Measurements from ENCODE around the gene DGKA.

The DGKA gene

GRCh38 chr12:55946553-55946952 is 15.6 kb downstream of the DGKA start:
- Histone ChIP-seq H3K4me1 (ENCODE audit: control insufficient read depth in 1 of 2, insufficient read depth in 2 of 2, low read length in 2 of 2) (no peaks in the 10 kb centered on the region), H3K9me3 (ENCODE audit: control insufficient read depth in 1 of 2, low read length in 2 of 2) (no peaks in the 10 kb centered on the region), H3K36me3 (ENCODE audit: control insufficient read depth in 1 of 2, insufficient read depth in 2 of 2, low read length in 2 of 2) (peaks cover 18 to 32% of the 10 kb centered on the region in 2 donors), H3K27ac (ENCODE audit: low read length) (no peak overlapping the region), H3K27me3 (ENCODE audit: low read depth, low read length) (no peaks in the 10 kb centered on the region), H3K4me3 (ENCODE audit: low read depth in 1 of 2, low read length in 2 of 2) (no peak overlapping the region)

- peaks cover 25 to 32% of the 10 kb centered on the region in 2 donors for H3K36me3 ChIP-seq (ENCODE audit: control insufficient read depth in 1 of 2, insufficient read depth in 2 of 2, low read length in 2 of 2)
- H3K27me3 ChIP-seq (ENCODE audit: low read depth, low read length): no peaks in the 10 kb centered on the region
- no peak overlapping the region for H3K4me3 ChIP-seq (ENCODE audit: low read depth in 1 of 2, low read length in 2 of 2)
- no peaks in the 10 kb centered on the region for H3K9me3 ChIP-seq (ENCODE audit: control insufficient read depth in 1 of 2, low read length in 2 of 2)
- no peaks in the 10 kb centered on the region for H3K4me1 ChIP-seq (ENCODE audit: control insufficient read depth in 1 of 2, insufficient read depth in 2 of 2, low read length in 2 of 2)
- no peak overlapping the region for H3K27ac ChIP-seq (ENCODE audit: low read length)
Measured at GRCh38 chr12:55955344-55955743, 24.4 kb downstream of the DGKA start.

- Histone ChIP-seq H3K36me3 (ENCODE audit: control insufficient read depth in 1 of 2, insufficient read depth in 2 of 2, low read length in 2 of 2) (peaks cover 25 to 31% of the 10 kb centered on the region in 2 donors), H3K27me3 (ENCODE audit: low read depth, low read length) (no peaks in the 10 kb centered on the region), H3K4me1 (ENCODE audit: control insufficient read depth in 1 of 2, insufficient read depth in 2 of 2, low read length in 2 of 2) (no peaks in the 10 kb centered on the region), H3K4me3 (ENCODE audit: low read depth in 1 of 2, low read length in 2 of 2) (no peak overlapping the region), H3K9me3 (ENCODE audit: control insufficient read depth in 1 of 2, low read length in 2 of 2) (no peaks in the 10 kb centered on the region), H3K27ac (ENCODE audit: low read length) (no peak overlapping the region)
Measured at GRCh38 chr12:55955800-55956508, 25.0 kb downstream of the DGKA start.

- no peak overlapping the region for H3K4me3 ChIP-seq (ENCODE audit: low read depth in 1 of 2, low read length in 2 of 2)
- H3K27ac ChIP-seq (ENCODE audit: low read length): no peak overlapping the region
- peaks cover 11 to 18% of the 10 kb centered on the region in 2 donors for H3K36me3 ChIP-seq (ENCODE audit: control insufficient read depth in 1 of 2, insufficient read depth in 2 of 2, low read length in 2 of 2)
- no peaks in the 10 kb centered on the region for H3K27me3 ChIP-seq (ENCODE audit: low read depth, low read length)
- no peaks in the 10 kb centered on the region for H3K4me1 ChIP-seq (ENCODE audit: control insufficient read depth in 1 of 2, insufficient read depth in 2 of 2, low read length in 2 of 2)
- no peaks in the 10 kb centered on the region for H3K9me3 ChIP-seq (ENCODE audit: control insufficient read depth in 1 of 2, low read length in 2 of 2)
Measured at GRCh38 chr12:55957106-55957859, 26.3 kb downstream of the DGKA start.

GRCh38 chr12:55963760-55964159 is 32.8 kb downstream of the DGKA start:
- H3K9me3 ChIP-seq (ENCODE audit: control insufficient read depth in 1 of 2, low read length in 2 of 2): no peaks in the 10 kb centered on the region
- H3K4me3 ChIP-seq (ENCODE audit: low read depth in 1 of 2, low read length in 2 of 2): no peak overlapping the region
- peaks cover 7 to 14% of the 10 kb centered on the region in 2 donors for H3K4me1 ChIP-seq (ENCODE audit: control insufficient read depth in 1 of 2, insufficient read depth in 2 of 2, low read length in 2 of 2)
- no peaks in the 10 kb centered on the region for H3K27me3 ChIP-seq (ENCODE audit: low read depth, low read length)
- H3K36me3 ChIP-seq (ENCODE audit: control insufficient read depth in 1 of 2, insufficient read depth in 2 of 2, low read length in 2 of 2): no peaks in the 10 kb centered on the region
- no peak overlapping the region for H3K27ac ChIP-seq (ENCODE audit: low read length)

GRCh38 chr12:55965240-55965639 is 34.3 kb downstream of the DGKA start:
- Histone ChIP-seq H3K9me3 (ENCODE audit: control insufficient read depth in 1 of 2, low read length in 2 of 2) (no peaks in the 10 kb centered on the region), H3K36me3 (ENCODE audit: control insufficient read depth in 1 of 2, insufficient read depth in 2 of 2, low read length in 2 of 2) (no peaks in the 10 kb centered on the region), H3K27ac (ENCODE audit: low read length) (no peak overlapping the region), H3K4me3 (ENCODE audit: low read depth in 1 of 2, low read length in 2 of 2) (no peak overlapping the region), H3K4me1 (ENCODE audit: control insufficient read depth in 1 of 2, insufficient read depth in 2 of 2, low read length in 2 of 2) (peaks cover 7 to 14% of the 10 kb centered on the region in 2 donors), H3K27me3 (ENCODE audit: low read depth, low read length) (no peaks in the 10 kb centered on the region)

- H3K4me1 ChIP-seq (ENCODE audit: control insufficient read depth in 1 of 2, insufficient read depth in 2 of 2, low read length in 2 of 2): peaks cover 7 to 14% of the 10 kb centered on the region in 2 donors
- peaks cover 0 to 5% of the 10 kb centered on the region in 2 donors for H3K36me3 ChIP-seq (ENCODE audit: control insufficient read depth in 1 of 2, insufficient read depth in 2 of 2, low read length in 2 of 2)
- H3K9me3 ChIP-seq (ENCODE audit: control insufficient read depth in 1 of 2, low read length in 2 of 2): no peaks in the 10 kb centered on the region
- H3K27ac ChIP-seq (ENCODE audit: low read length): peak within 1 kb of the TSS; percentile 80
- no peaks in the 10 kb centered on the region for H3K27me3 ChIP-seq (ENCODE audit: low read depth, low read length)
- H3K4me3 ChIP-seq (ENCODE audit: low read depth in 1 of 2, low read length in 2 of 2): peak within 1 kb of the TSS; percentile 82 to 86
Measured at GRCh38 chr12:55965941-55966407, 35.0 kb downstream of the DGKA start, which contains the start of gene PMEL. Gene PMEL, minus strand, starts transcription at chr12:55966042. Its CDS starts 31 bp downstream, at chr12:55966011.

GRCh38 chr12:55966408-55967281 is 35.7 kb downstream of the DGKA start, which contains the start of gene CDK2:
Gene CDK2, plus strand, starts transcription at chr12:55966830. Its CDS starts 179 bp downstream, at chr12:55967009.
- no peaks in the 10 kb centered on the region for H3K27me3 ChIP-seq (ENCODE audit: low read depth, low read length)
- H3K36me3 ChIP-seq (ENCODE audit: control insufficient read depth in 1 of 2, insufficient read depth in 2 of 2, low read length in 2 of 2): peaks cover 0 to 8% of the 10 kb centered on the region in 2 donors
- no peaks in the 10 kb centered on the region for H3K9me3 ChIP-seq (ENCODE audit: control insufficient read depth in 1 of 2, low read length in 2 of 2)
- peaks cover 7 to 14% of the 10 kb centered on the region in 2 donors for H3K4me1 ChIP-seq (ENCODE audit: control insufficient read depth in 1 of 2, insufficient read depth in 2 of 2, low read length in 2 of 2)
- H3K27ac ChIP-seq (ENCODE audit: low read length): peak within 1 kb of the TSS; percentile 80
- H3K4me3 ChIP-seq (ENCODE audit: low read depth in 1 of 2, low read length in 2 of 2): peak within 1 kb of the TSS; percentile 82 to 86

- Histone ChIP-seq H3K4me1 (ENCODE audit: control insufficient read depth in 1 of 2, insufficient read depth in 2 of 2, low read length in 2 of 2) (peaks cover 7 to 23% of the 10 kb centered on the region in 2 donors), H3K4me3 (ENCODE audit: low read depth in 1 of 2, low read length in 2 of 2) (no peak overlapping the region), H3K9me3 (ENCODE audit: control insufficient read depth in 1 of 2, low read length in 2 of 2) (no peaks in the 10 kb centered on the region), H3K36me3 (ENCODE audit: control insufficient read depth in 1 of 2, insufficient read depth in 2 of 2, low read length in 2 of 2) (peaks cover 0 to 8% of the 10 kb centered on the region in 2 donors), H3K27ac (ENCODE audit: low read length) (no peak overlapping the region), H3K27me3 (ENCODE audit: low read depth, low read length) (no peaks in the 10 kb centered on the region)
Measured at GRCh38 chr12:55969356-55969755, 38.4 kb downstream of the DGKA start.

GRCh38 chr12:55970775-55971174 is 39.8 kb downstream of the DGKA start:
- no peak overlapping the region for H3K4me3 ChIP-seq (ENCODE audit: low read depth in 1 of 2, low read length in 2 of 2)
- H3K9me3 ChIP-seq (ENCODE audit: control insufficient read depth in 1 of 2, low read length in 2 of 2): no peaks in the 10 kb centered on the region
- peaks cover 0 to 8% of the 10 kb centered on the region in 2 donors for H3K36me3 ChIP-seq (ENCODE audit: control insufficient read depth in 1 of 2, insufficient read depth in 2 of 2, low read length in 2 of 2)
- H3K27ac ChIP-seq (ENCODE audit: low read length): no peak overlapping the region
- peaks cover 6 to 33% of the 10 kb centered on the region in 2 donors for H3K4me1 ChIP-seq (ENCODE audit: control insufficient read depth in 1 of 2, insufficient read depth in 2 of 2, low read length in 2 of 2)
- no peaks in the 10 kb centered on the region for H3K27me3 ChIP-seq (ENCODE audit: low read depth, low read length)

Measured in muscle layer of duodenum (tissue), 2 donors.